SU-DHL-6 (cell line): ENCODE results near the gene CCDC34.

ENCODE experiments used
- H2AFZ ChIP-seq: fragments of 200-600 bp; sonication (generic); 2 replicates; pipeline ENCODE4 v1.6.1; 2014; ENCODE audit warnings: low read depth, mild to moderate bottlenecking, moderate library complexity, mixed read lengths, antibody characterized with exemption, low read length; ENCODE audit not compliant: severe bottlenecking
- H3F3A ChIP-seq: fragments of 200-600 bp; shearing (Covaris generic); 2 replicates; pipeline ENCODE4 v1.6.0; 2016; ENCODE audit warnings: antibody characterized with exemption, mild to moderate bottlenecking; ENCODE audit not compliant: insufficient read depth
- H3K27ac ChIP-seq: fragments of 200-600 bp; sonication (generic); 2 replicates; pipeline ENCODE4 v1.5.1; 2016; ENCODE audit warnings: low read depth, mild to moderate bottlenecking, low read length, moderate library complexity, mixed read lengths
- H3K27me3 ChIP-seq: fragments of 200-600 bp; sonication (generic), shearing (Covaris generic); 2 replicates; pipeline ENCODE4 v1.6.0; 2014; ENCODE audit warnings: mild to moderate bottlenecking, low read length
- H3K36me3 ChIP-seq: fragments of 200-600 bp; sonication (generic); 2 replicates; pipeline ENCODE4 v1.6.1; 2014; ENCODE audit warnings: mild to moderate bottlenecking, low read length, mixed read lengths
- H3K4me2 ChIP-seq: fragments of 300-600, 200-600 bp; shearing (Covaris generic), sonication (generic); 2 replicates; pipeline ENCODE4 v1.6.0; 2014; ENCODE audit warnings: low read length, low read depth, mild to moderate bottlenecking; ENCODE audit not compliant: poor library complexity, severe bottlenecking
- H3K4me3 ChIP-seq: fragments of 200-600 bp; sonication (generic); 2 replicates; pipeline ENCODE4 v1.5.1; 2014; ENCODE audit warnings: antibody characterized with exemption, low read length, mild to moderate bottlenecking, mixed read lengths; ENCODE audit not compliant: insufficient read depth, poor library complexity, severe bottlenecking
- H3K79me2 ChIP-seq: fragments of 200-600 bp; sonication (generic); 2 replicates; pipeline ENCODE4 v1.6.1; 2014; ENCODE audit warnings: mild to moderate bottlenecking, low read length, moderate library complexity; ENCODE audit not compliant: insufficient read depth
- H3K9ac ChIP-seq: fragments of 200-600 bp; sonication (generic); 2 replicates; pipeline ENCODE4 v1.7.0; 2014; ENCODE audit warnings: mild to moderate bottlenecking, low read length
- H3K9me2 ChIP-seq: fragments of 200-600 bp; sonication (generic); replicated peaks from 2 replicates; pipeline ENCODE4 v1.6.1; 2014; ENCODE audit warnings: low read length; ENCODE audit not compliant: insufficient read depth
- H3K9me3 ChIP-seq: fragments of 200-600 bp; sonication (generic); 2 replicates; pipeline ENCODE4 v1.6.1; 2014; ENCODE audit warnings: low read length, mixed read lengths; ENCODE audit not compliant: insufficient read depth
- H4K20me1 ChIP-seq: fragments of 200-600 bp; sonication (generic); 2 replicates; pipeline ENCODE4 v1.6.1; 2014; ENCODE audit warnings: low read depth, mild to moderate bottlenecking, antibody characterized with exemption, low read length, moderate library complexity, mixed read lengths
- CTCF ChIP-seq: fragments of 200-600 bp; sonication (generic); IDR thresholded peaks from one replicate; pipeline ENCODE4 v1.5.1; 2017; ENCODE audit warnings: antibody characterized with exemption, mild to moderate bottlenecking, low read length, moderate library complexity; ENCODE audit not compliant: insufficient read depth, poor library complexity, severe bottlenecking
- EZH2phosphoT487 ChIP-seq: fragments of 200-600 bp; sonication (generic), shearing (Covaris generic); conservative IDR thresholded peaks from 2 replicates; pipeline ENCODE4 v1.6.1; 2018; ENCODE audit warnings: mild to moderate bottlenecking, antibody characterized with exemption, low read length, moderate library complexity, mixed read lengths

The CCDC34 gene

GRCh38 chr11:27293515-27294417 is 69.2 kb downstream of the CCDC34 start:
- Histone ChIP-seq H3K36me3 (no peaks in the 10 kb centered on the region), H3K9me2 (no peaks in the 10 kb centered on the region), H3K27me3 (no peaks in the 10 kb centered on the region), H3K27ac (no peak overlapping the region), H3K4me2 (no peak overlapping the region), H3K9me3 (peaks cover 20% of the 10 kb centered on the region; the same call in 1 of the 2 replicates), H3K9ac (no peak overlapping the region), H4K20me1 (no peaks in the 10 kb centered on the region), H2AFZ (no peak overlapping the region), H3K4me3 (no peak overlapping the region), H3F3A (no peaks in the 10 kb centered on the region), H3K79me2 (no peaks in the 10 kb centered on the region)
- TF ChIP-seq EZH2phosphoT487: no peak
- TF ChIP-seq CTCF: no peak

- no peaks in the 10 kb centered on the region for H3K79me2 ChIP-seq
- H3K9me2 ChIP-seq: no peaks in the 10 kb centered on the region
- H3F3A ChIP-seq: no peaks in the 10 kb centered on the region
- H3K36me3 ChIP-seq: no peaks in the 10 kb centered on the region
- no peaks in the 10 kb centered on the region for H4K20me1 ChIP-seq
- peaks cover 20% of the 10 kb centered on the region; the same call in 1 of the 2 replicates for H3K9me3 ChIP-seq
- no peak overlapping the region for H3K4me3 ChIP-seq
- no peak for TF ChIP-seq EZH2phosphoT487
- no peak for TF ChIP-seq CTCF
- no peak overlapping the region for H3K27ac ChIP-seq
- H3K4me2 ChIP-seq: no peak overlapping the region
- H3K27me3 ChIP-seq: no peaks in the 10 kb centered on the region
- H2AFZ ChIP-seq: no peak overlapping the region
- no peak overlapping the region for H3K9ac ChIP-seq
Measured at GRCh38 chr11:27292637-27293010, 70.4 kb downstream of the CCDC34 start.

- Histone ChIP-seq H3F3A (no peaks in the 10 kb centered on the region), H2AFZ (no peak overlapping the region), H3K36me3 (no peaks in the 10 kb centered on the region), H3K9me2 (no peaks in the 10 kb centered on the region), H4K20me1 (no peaks in the 10 kb centered on the region), H3K79me2 (no peaks in the 10 kb centered on the region), H3K4me3 (no peak overlapping the region), H3K9me3 (peaks cover 20% of the 10 kb centered on the region; the same call in 1 of the 2 replicates), H3K27me3 (no peaks in the 10 kb centered on the region), H3K27ac (no peak overlapping the region), H3K9ac (no peak overlapping the region), H3K4me2 (no peak overlapping the region)
- TF ChIP-seq EZH2phosphoT487: no peak
- no peak for TF ChIP-seq CTCF
Measured at GRCh38 chr11:27291954-27292636, 70.9 kb downstream of the CCDC34 start.
